Measurements from ENCODE around the gene ARL15.

Gene ARL15

DNA sequence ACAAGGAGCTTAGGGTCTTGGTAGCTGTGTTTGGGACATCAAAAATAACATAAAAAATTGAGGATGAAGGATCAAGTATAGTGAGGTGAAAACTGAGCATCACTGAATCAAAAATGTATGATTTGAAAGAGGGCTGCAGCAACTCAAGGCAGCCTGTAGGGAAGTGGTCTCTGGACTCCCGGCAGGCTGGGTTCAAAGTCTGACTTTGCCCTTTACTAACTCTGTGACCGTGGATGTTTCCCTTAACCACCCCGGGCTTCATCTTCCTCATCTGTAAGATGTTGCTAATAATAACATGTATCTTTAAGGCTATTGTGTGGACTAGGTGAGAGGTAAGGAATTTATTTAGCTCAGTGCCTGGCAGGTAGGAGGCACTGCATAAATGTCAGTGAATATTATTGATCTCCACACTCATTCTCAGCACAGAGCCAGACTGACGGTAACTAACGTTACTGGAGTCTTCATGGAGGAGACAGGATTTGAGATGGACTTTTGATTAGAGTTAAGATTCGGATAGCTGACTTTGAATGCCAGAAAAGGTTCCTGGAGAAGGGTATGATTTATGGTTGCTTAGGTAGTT is 382.6 kb downstream of the ARL15 start:
- no peak for DNase-seq

GRCh38 chr5:53926026-53926425 is 384.3 kb downstream of the ARL15 start:
- DNase-seq = no peak

GRCh38 chr5:53924392-53924791 is 386.0 kb downstream of the ARL15 start:
- no peak for DNase-seq

GRCh38 chr5:53923961-53924360 is 386.4 kb downstream of the ARL15 start:
- DNase-seq = no peak

GRCh38 chr5:53922508-53923498 is 387.6 kb downstream of the ARL15 start:
- no peak for DNase-seq

DNA sequence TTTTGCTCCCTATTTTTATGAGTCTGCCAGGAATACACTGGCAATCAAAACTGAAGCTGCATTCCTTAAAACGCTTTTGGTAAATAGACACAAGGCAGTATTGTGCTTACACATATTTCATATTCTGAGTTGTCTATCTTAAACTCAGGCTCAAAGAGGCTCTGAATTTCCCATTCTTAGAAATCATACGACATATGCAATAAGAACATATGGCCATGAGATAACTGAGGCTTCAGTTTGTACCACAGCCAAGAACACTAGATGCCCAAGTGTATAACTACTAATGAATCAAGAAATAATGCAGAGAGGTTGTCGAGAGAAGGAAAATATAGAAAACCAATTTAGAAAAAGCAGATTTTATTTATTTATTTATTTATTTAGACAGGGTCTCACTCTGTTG is 392.5 kb downstream of the ARL15 start:
- no peak for DNase-seq

DNA sequence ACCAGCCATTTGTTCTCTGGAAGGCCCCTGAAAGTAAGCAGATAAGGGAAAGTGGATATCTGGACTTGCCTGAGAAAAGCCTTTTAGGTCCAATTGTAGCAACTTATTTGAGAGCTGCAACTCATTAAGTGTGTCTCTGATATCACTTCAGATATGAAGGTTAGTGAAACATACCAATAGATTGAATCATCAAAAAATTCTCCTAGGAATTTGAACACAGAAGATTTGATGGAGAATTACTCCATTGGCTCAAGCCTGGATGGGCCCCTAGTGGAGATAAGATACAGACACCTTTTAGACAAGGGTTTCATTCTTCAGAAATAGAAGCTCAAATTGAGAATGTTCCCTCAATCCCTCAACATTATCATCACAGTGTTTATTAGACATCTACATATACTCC is 393.3 kb downstream of the ARL15 start:
- DNase-seq = no peak

DNA sequence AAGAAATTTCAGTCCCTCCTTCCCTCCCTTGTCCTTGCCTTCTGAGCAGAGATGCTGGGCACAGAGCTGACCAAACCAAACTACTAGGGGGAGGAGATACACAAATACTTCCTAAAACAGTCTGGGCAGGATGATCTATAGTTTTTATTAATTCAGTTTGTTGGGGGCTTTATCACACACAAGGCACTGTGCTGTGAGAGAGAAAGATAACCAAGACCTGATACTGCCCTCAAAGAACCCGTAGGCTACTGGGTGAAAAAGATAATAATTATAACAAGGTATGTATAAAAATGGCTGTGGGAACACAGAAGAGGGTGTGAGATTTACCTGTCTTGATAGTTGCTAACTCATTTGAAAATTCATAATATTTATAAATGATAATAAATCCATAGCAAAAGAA is 395.3 kb downstream of the ARL15 start:
- no peak for DNase-seq

DNA sequence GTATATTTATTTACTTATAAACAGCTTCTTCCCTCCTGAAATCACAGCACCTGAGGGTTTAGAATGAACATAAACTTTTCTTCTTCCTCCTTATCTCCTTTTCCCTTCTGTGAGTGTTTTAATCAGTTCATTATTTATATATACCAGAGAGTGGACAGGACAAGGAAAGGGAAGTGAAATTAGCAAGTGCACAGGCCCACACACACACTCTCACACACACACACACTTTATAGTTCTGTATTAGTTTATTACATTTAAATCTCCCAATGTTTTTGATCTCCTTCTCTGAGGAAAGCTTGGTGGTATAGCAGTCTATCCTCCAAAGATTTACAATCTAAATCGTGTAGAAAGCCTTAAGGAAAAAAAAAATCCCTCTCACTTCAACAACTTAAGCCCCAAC is 396.4 kb downstream of the ARL15 start:
- no peak for DNase-seq

DNA sequence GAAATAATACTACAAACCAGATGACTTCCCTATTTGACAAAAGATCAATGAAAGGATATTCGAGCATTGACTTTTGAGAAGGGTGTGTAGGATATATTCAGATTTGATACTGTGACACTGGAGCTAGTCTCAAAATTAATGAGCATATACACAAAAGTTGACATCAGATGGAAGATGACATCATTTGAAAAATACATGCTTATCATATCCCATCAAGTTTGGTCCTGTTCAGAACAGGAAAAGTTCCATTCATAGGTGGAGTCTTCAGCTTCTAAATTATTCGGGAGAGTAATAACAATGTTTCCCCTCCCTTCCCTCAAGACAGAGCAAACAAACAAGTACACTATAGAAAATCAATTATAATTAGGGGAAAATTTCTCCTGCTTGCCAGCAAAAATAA is 401.6 kb downstream of the ARL15 start:
- DNase-seq = no peak

DNA sequence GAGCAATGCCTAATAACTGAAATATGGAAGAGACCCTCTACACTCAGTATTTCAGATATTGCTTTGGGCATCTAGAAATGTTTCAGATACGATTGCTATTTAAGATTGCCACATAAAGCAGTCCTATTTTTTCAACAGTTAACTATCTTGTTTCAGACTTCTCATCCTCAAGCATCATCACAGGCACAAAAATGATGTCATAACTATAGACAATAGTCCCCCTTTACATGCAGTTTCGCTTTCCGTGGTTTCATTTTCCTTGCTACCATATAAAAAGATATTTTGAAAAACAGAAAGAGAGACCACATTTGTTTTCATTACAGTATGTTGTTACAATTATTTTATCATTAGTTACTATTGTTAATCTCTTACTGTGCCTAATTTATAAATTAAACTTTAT is 402.5 kb downstream of the ARL15 start:
- DNase-seq = no peak

GRCh38 chr5:53906736-53907135 is 403.6 kb downstream of the ARL15 start:
- no peak for DNase-seq

DNA sequence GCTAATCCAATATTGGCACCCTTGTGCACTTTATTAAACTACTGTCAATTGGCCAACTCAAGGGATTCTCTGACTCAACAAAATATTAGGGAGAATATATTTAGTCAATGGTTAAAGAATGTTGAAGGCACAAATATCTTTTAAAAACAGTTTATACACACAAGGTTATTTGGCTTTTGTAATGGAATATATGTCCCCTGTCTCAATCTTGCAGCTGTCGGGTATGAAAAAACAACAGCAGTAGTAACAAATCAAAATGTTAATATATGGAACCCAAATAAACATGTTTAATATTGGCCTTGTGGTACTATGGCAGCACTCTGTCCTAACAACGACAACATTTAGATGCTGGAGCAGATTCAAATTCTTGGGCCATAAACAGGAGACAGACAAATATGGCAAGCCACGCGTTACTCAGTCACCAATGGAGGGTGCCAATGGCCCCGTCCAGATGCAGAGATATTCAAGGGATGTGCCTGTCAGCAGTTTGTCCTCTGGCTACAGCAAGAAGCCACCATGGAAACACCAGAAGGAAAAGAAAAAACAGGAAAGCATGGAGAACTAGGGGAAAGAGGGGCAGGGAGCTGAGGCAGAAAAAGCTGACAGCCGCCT is 408.0 kb downstream of the ARL15 start:
- DNase-seq = no peak

DNA sequence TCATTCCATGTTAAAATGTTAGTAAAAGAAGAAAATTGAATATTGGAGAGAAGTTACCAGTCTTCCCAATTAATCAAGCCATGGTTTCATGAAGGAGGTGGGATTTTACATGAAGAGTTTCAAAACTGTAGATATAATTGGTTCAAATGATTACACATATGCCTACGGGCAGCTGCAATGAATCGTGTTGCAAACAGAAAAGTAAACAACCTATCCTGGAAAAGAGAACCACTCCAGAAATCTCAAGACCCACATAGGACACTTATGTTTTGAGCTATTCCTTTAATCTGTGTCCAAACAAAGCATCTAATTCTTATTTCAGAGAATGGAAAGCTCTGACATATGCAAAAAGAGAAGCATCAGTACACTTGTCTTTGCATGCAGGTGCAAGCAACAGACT is 409.7 kb downstream of the ARL15 start:
- DNase-seq = no peak

- no peak for DNase-seq
Measured at GRCh38 chr5:53895091-53895683, 415.2 kb downstream of the ARL15 start.

DNA sequence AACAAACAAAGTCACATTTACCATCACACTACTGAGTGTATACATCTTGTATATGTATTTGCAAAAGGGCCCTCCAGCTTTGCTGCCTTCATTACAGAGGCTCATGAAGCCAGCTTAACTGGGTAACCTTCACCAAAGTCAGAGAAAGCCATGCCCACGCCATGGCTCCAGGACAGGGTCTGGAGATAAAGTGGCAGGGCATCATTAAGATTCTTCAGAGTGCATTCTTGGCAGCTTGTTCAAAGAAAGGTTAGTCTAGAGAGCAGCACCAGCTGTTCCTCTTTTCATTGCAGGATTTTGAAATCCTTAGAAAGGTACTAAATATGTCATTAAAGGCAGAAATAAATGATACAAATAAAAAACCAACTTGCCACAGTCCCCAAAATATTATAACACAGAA is 416.7 kb downstream of the ARL15 start:
- no peak for DNase-seq

- no peak for DNase-seq
Measured at GRCh38 chr5:53892224-53892623, 418.1 kb downstream of the ARL15 start.

DNA sequence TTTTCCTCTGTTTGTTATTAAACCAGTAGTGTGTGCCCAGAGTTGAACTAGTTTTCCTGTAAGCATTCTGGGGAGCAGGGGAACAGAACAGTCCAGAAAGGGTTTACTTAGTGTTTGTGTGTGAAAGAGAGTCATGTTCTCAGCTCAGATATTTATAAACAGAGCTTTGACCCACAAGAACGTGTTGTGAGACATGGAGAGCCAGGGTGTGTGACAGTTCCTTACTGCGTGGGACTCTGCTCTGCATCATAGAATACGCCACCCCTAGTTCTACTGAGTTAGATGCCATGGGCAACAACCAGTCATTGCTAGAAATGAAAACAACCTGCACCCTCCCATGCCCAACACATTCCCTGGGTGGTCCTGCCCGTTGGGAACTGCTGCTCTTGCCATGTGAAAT is 419.2 kb downstream of the ARL15 start:
- DNase-seq = no peak

DNA sequence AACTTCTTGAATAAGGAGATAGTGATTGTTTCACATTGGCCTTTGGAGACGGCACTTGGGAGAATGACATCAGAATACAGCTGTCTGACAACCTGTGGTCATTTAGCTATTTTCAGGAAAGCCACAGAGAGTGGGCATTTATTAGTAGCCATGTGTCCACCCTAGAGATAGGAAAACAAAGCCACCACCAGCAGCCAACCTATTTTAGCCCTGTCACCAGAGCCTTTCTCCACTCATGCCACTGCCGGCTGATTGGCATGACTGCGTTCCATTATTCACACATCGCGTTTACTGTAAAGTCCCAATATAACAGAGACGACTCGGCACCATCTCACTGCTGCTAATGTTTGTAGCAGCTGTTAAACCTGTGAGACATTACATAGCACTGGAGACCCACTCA is 419.9 kb downstream of the ARL15 start:
- DNase-seq = no peak

DNA sequence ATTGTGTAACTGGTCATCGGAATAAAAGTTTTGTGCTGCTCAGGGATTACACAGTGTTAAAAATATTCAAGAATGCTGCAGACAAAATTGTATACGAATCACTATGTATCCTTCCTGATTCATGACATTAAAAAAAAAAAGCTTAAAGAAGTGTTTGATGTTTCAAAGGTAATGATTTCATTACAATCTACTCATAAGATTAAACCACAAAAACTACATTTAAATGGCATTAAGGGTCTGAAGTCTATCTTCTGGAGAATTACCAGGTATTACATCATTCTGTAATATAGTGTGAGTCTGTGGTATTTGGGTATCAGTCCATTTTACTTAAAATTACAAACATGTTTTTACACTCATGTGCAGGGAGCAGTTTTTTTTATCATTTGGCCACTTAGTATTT is 425.5 kb downstream of the ARL15 start:
- no peak for DNase-seq

- DNase-seq = no peak
Measured at GRCh38 chr5:53884417-53884816, 426.0 kb downstream of the ARL15 start.

- no peak for DNase-seq
Measured at GRCh38 chr5:53882676-53883031, 427.7 kb downstream of the ARL15 start.

GRCh38 chr5:53882006-53882675 is 428.2 kb downstream of the ARL15 start:
- DNase-seq = no peak

Data from CD4-positive, alpha-beta T cell treated with Interleukin-1 beta for 1 hour (primary cell).